Lung microvascular endothelial cell (primary cell): ENCODE measurements around the gene MDM1. TPM values are rescaled to one million over a fixed set of nuclear protein-coding genes. Genes with fewer than 3 reads are reported as not detected.

ENCODE experiments used
- DNase-seq, 2 donors: peaks; one replicate each; pipeline versions ENCODE4 v3.0.0 to v3.0.0-alpha.2; 2010; ENCODE audit warnings: low read depth in 2 of 2
- total RNA-seq: library from RNA; depleted of rRNA; stranded (reverse); fragments of >200 nt; gene quantifications from 2 replicates; pipeline ENCODE4 v1.2.1, GENCODE V29; 2014

Gene MDM1
- total RNA-seq, 1 donor from 2014 or later, result 5.6 TPM

DNA sequence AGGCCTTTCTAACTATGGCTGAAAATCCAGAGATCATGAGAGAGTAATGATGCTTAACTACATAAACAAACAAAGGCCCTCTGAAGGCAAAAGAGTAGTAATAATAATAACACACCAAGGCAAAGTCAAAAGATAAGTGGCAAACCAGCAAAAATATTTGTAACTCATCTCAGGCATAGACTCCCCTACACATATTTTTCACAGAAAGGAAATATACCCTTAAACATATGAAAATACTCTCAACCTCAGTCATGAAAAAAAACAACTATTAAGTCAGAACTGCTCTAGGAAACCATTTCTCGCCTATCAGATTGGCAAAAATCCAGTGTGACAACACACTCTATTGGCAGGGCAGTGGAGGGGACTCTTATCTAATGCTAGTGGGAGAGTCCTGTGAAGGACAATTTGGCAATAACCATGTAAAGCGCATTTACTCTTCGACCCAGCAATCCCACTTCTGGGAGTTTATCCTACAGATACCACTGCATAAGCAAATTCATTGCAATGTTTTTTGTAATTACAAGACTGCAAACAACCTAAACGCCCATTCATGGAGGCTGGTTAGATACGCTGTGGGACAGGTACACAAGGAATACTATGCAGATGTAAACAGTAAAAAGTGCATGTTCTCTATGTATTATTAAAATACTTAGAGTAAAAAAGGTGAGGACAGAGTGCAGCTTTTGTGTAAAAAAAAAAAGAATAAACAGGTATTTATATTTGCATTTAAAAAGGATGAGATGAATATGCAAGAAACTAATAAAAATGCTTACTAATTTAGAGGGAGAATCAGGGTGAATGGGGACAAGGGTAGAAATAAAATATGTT lies 52.7 kb downstream of the MDM1 start:
- peak; percentile 34 to 82 for DNase-seq

DNA sequence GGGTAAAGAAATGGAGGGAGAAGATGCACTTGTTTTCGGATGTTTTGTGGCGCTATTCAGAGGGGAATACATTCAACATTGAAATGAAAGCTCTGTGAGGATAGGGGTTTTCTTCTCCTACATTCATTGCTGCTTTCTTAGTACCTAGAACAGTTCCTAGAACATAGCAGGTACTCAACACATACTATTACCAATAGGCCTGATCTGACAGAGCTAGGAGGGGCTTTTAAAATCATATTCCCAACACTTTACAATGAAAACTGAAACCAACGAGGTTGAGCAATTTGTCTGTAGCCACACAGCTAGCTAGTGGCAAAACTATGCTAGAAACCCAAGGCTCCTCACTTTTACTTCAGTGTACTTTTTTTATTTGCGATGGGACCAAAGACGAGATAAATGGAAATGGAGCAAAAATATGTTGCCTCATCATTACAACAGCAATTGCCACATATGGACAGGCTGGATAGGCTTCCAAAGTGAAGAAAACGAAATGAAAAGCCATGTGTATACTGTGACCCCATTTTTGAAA lies 55.7 kb downstream of the MDM1 start:
- DNase-seq, result no peak

DNA sequence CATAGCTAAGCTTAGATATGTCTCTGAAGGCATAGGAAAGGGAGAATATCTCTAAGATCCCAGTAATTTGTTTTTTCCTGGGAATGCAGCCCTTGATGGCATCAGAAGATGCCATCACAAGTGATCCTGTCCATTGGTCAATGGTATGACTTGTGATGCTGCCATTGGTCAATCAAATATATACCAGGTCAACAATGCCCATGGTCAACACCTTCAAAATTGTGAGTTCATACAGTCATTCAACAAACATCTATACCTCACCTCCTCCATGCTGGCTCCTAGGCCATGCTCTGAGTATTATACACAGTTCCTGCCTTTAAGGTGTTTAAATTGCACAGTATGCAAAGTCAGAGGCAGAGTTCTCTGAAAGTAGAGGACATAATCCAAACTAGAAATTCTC lies 59.4 kb downstream of the MDM1 start:
- no peak for DNase-seq

DNA sequence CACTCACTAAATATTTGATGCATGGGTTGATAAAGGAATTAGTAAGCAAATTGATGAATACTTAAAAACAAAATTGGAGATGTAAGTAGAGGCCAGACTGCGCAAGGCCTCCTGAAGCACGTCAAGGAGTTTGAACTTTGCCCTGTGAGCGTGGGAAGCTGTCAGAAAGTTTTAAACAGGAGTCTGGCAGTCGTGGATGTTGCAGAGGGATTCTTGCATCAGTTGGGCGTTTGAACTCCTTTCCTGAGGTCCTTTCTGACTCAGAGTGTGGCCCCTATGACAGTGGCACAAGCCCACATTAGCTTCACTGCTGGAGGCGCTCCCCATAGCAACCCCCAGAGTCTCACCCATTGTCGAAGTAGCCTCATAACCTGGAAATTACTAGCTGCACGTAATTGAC lies 60.8 kb downstream of the MDM1 start:
- peak in 1 of 2 donors; percentile 56 for DNase-seq

DNA sequence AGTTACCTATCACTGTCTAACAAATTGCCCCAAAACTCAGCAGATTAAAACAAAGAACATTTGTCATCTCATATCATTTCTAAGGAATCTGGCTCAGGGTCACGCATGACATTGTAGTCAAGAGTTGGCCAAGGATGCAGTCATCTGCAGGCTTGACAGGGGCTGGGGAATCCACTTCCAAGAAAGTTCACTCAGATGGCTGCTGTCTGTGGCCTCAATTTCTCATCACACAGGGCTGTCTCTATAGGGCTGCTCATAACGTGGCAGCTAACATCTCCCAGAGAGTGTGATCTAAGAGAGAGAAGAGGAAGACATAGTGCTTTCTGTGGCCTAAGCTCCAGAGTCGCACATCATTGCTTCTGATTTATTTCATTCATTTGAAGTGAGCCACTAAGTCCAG lies 61.8 kb downstream of the MDM1 start:
- no peak for DNase-seq

DNA sequence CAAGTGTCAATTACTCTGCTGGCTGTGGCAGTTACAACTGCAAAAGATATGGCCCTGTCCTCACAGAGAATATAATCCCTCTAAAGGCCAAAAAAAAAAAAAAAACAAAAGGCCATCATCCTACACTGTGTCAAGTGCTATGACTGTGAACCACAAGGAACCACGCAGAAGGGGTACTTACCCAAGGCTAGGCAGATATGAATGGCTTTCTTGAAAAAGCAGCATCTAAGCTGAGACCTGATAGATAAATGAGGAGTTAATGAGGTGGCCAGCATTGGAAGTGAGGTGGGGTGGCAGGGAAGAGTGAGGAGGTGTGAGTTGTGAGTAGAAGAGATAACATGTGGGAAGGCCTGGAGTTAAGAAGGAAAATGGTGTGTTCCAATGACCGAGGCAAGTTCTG lies 62.4 kb downstream of the MDM1 start:
- no peak for DNase-seq

DNA sequence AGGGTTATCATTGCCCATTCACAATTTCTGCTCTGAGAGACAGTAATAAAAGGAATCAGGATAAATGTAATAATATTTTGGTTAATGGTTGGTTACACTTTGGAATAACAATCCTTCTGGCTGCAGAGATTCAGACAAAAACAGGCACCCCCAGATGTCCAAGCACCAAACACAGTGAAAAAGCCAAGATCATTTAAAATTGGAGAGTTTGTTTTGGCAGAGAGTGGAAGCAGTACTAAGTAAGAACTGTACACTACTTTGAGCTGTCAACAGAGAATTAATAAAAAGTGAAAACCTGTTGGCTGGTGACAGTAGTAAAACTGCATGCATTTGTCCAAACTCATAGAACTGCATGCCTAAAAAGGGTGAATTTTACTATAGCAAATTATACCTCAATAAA lies 63.2 kb downstream of the MDM1 start:
- DNase-seq, result no peak

DNA sequence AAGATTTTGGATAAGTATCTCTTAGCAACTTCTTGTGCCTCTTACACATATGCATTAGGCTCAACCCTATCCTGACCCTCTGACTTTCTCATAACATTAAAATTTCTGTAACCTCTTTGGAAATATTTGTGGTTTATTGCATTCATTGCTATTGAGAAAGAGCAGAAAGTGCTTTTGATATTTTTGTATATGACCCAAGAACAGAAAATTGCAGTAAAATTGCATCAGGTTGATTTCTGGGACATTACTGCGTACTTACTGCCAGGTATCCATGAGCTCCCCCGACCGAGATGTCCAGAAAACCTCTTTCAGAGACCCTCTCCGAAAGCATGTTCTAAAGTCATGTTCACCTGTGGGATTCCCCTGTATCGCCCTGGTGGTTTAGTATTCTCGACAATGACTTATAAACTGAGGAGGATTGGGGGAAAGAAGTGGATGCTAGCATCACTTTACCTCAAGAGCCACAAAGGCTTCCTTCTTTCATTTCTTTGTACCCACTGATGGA lies 64.2 kb downstream of the MDM1 start:
- DNase-seq, result no peak

DNA sequence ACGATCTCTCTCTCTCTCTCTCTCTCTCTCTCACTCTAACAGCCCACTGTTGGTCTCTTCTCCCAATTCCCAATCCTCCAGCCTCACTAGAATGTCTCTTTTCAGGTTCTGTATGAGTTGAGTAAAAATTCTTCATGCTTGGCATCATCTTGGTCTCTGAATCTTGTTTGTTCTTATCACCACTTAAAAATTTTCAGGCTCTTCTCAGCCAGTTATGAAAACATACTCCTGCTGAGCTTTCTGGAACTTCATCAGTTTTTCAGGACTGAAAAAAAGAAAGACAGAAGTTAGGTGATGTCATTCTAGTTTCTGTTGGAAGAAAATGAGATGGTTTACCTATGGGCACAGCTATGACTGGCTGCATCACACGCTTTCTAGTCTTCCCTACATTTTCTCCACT lies 67.3 kb downstream of the MDM1 start:
- no peak for DNase-seq

DNA sequence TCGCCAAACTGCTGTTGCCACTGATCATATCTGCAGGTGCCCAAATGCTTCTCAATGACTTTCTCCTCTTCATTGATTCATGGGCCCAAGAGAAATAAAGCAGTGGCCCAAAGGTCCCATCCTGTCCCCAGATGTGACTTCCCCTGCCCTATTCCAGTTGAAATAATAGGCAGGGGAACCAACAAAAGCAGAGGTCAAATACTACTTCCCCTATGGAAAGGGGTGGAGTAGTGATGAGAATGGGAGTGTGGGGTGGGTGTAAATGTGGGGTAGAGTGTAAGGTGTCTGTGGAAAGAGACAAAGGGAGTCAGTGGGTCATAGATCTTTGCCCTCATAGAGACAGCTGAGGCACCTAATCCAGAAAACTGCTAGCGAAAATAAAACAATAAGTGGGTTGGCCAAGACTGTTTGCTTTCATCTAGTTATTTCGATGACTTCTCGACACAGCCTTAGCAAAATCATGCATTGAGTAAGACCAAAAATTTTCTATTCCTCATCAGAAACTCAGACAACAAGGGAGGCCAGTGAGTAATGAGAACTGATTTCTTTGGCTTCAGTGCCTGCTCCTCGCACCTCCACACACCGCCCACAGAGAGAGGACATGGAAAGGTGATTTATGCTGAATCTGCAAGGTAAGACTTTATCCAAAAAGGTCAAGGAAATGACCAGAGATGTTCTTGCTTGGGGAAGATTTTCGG lies 67.9 kb downstream of the MDM1 start:
- no peak for DNase-seq

DNA sequence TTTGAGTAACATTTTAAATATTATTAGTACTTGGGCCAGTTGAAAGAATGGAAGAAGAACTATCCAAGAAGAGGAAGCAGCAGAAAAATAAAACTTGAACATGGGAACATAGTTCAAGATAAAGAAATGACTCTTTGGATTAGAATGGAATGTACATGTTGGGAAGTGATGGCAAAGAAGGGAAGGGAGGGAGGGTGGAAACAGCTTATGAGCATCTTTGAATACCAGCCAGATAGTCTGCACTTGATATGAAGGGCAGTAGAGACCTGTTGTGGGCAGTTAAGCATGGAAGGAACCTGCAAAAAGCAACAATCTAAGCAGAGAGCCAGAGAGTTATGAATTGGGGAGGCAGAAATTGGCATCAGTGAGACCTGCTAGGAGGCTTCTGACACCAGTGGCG lies 68.8 kb downstream of the MDM1 start:
- DNase-seq, result no peak

DNA sequence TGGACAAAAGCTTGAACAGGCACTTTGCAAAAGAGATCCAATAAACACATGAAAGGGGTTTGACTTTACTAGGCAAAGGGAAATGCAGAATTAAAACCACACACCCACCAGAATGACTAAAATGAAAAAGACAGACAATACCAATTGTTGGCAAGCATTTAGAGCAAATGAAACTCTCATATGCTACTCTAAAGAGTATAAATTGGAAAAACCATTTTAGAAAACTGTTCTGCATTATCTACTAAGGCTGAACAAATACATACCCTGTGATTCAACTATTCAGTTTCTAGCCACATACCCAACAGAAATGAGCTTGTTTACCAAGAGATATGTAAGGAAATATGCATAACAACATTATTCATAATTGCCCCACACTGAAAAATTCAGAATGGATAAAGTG lies 70.3 kb downstream of the MDM1 start:
- DNase-seq, result no peak

DNA sequence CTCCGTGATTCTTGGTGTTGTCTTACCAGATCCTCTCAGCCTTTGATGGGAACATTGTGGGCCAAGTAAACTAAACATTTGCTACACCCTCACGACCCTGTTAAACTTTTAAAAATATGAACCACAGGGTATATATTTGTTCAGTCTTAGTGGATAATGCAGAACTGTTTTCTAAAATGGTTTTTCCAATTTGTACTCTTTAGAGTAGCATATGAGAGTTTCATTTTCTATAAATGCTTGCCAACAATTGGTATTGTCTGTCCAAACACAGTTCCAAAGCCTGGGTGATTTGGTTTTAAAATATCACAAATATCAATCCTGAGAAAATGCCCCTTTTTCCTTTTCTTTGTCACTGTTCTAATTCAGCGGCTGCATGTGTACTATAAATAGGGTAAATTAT lies 72.0 kb downstream of the MDM1 start:
- DNase-seq, result no peak

DNA sequence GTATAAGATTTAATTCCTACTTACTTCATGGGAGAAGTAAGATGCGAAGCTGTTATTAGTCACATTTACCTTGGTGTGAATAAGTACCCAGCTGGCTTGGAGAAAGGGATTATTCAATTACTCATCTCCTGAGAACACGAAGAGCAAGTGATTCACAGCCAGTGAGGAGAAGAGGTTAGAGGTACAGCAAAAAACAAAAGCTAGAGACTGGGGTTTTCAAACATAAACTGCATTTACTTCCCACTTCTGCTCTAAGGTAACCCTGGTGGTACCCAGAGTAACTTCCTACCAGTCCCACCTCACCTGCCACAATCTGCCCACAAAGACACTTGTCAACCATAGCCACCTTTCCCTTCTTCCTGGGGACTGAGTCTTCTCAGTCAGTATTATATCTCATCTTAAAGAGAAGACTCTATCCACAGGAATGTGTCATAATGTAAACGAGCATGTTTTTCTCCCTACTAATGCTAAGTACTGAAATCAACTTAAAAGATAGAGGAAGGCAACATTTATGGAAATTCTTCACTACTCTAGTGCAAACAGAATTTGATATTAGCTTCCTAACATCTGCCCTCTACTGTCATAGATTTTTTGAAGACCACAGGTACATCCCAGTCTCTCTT lies 72.7 kb downstream of the MDM1 start:
- DNase-seq, result peak in 1 of 2 donors; percentile 75

DNA sequence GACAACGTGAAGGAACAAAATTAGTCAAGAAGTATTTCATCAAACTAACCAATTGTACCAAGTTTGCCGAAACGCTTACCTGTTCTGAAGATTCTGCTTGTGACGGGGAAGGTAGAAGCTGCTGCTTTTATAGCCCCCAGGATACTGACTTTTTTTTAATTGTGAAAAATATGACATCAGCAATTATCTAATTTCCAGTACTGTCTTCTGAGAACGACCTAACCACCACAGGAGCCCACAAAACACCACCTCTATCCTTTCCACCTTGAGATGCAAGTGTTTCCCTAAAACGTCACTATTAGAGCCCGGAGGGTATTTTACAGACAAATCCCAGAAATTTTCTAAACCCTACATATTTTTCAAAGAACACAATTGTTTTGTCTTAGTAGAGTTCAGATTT lies 78.7 kb downstream of the MDM1 start, which contains the start of gene IL22:
TSS of gene IL22 (minus strand) at position 101 of the 400 bp plus-strand sequence. CDS start 156 bp downstream, outside the sequence.
- no peak for DNase-seq

DNA sequence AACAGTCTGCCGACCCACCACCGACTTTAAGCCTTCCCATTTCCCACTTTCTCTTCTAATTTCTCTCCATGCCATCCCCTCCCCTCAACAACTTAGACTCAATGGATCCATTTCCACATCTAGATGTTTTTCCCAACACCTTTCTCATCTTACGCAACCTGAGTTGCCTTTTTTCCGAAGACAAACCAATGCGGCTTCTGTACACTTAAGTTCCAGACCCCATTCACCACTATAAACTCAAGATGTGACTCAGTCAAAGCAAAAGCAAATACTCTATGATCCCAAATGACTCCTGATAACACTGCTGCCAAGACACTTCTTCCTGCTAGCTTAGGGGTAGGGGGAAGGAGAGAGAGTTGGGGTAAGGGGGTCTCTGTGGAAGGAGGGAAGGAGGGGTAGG lies 80.1 kb downstream of the MDM1 start:
- DNase-seq, result no peak

DNA sequence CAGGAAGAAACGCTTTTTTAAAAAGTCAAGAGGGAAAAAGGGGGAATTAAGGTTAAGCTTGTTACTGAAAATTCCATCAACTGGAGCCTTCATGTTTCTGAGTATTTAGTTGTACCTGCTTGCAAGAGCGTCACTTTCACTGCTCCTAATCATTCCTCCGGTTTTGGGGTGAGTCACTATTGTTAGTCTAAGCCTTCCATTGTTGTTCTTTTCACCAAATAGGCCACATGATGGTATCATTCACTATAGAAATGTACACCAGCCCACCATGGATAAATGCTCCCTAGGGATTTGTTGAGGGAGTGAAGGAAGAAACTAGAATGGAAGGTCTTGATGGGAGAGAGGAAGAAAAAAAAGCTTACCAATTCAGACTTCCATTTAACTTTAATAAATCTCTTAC lies 81.7 kb downstream of the MDM1 start:
- DNase-seq, result peak in 1 of 2 donors; percentile 16

DNA sequence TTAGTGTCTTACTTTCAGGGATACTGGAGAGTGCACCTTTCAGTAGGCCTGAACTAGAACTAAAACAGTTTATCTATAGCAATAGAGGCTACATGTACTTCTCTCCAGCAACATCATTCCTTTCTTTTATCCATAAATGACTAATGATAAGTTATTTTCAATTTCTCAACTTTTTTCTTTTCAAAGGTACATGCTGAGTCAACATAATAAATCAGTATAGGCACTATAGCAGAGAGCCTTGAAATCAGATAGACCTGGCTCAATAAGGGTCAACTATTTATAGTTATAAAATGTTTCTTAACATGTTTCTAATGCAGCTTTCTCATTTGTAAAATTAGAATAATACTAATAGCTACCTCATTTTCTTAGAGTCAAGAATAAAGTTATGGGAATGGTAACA lies 84.4 kb downstream of the MDM1 start:
- DNase-seq, result no peak

DNA sequence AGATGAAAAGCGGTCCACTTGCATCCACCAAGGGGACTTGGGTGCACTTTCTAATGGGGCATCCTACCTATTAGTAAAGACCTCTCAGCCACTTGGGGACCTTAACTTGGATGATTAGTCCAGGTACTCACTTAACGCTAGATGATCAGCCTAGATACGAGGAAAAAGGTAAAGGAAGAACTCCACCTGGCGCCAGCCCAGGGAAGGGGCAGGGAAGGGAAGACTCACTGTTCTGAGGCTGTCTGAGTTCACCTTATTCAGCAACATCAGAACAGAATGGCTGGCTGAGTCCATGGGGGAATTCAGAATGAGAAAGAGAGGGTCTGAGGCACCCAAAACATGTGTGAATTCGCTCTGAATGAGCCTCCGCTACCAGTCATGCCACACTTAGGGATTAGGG lies 85.8 kb downstream of the MDM1 start:
- DNase-seq, result no peak

DNA sequence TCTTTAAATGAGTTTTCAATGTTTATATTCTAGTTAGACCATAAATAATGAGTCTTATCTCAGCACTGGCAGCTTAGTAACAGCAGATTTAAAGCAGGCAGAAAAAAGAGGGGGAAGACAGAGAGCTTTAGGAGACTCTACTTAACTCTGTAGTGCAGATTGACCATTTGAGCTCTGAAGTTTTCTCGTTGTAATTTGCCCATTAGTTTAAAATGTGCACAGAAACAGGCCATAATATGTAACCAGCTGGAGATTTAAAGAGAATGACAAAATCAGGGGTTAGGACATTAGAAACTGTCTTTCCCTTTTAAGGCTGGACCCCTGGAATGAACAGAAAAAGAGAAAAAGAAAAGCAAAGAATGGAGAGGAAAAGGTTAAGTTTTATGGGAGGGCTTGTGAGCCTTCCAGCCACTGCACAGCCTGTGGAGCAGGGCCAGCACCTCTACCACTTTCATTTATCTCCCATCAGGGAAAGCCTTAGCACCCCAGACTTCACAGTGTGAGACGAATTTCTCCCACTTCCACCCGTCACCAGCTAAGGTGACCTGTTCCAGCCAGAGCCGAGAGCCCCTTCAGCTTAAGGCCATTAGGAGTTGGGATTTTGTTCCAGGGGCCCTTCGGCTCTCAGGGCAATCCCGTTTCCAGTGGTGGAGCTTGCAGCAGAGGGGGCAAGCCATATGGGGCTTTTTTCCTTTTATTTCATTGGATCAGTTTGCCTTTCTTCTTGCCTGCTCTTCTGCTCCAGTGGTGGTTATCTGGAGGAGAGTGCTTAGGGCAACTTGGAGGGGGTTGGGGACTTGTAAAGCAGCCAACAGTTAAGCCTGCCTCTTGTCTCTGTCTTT lies 86.8 kb downstream of the MDM1 start:
- no peak for DNase-seq
